ENCODE data around the gene OCEL1.

- TF ChIP-seq EZH2 (IDR thresholded peaks at IDR 0.05; ENCODE audit: low read length, unreplicated experiment): no peak
- TF ChIP-seq EZH2phosphoT487 (IDR thresholded peaks at IDR 0.05; ENCODE audit: borderline replicate concordance, low read length): no peak
- no peak for TF ChIP-seq CTCF (conservative IDR thresholded peaks at IDR 0.05; ENCODE audit: low read depth, low read length)
Observed at GRCh38 chr19:17234911-17235299, 8.9 kb downstream of the OCEL1 start.
